Measurements from ENCODE around the gene DUSP22. TPM values are rescaled to one million over a fixed set of nuclear protein-coding genes. Genes with fewer than 3 reads are reported as not detected.

The DUSP22 gene
- polyA plus RNA-seq, 3 donors = 107 to 120 (median 117) TPM

GRCh38 chr6:335572-335971, 43.3 kb downstream of the DUSP22 start:
- H3K27ac Mint-ChIP-seq = peak overlapping the region in 6 of 7 donors; percentile 91 to 98 (median 95)

More at GRCh38 chr6:335572-335971, 43.3 kb downstream of the DUSP22 start:
- H3K4me1 Mint-ChIP-seq = peaks cover 64% of the 10 kb centered on the region
- peaks cover 4 to 32% of the 10 kb centered on the region in 2 donors for H3K36me3 Mint-ChIP-seq
- Histone ChIP-seq H3K4me3 (replicated peaks in 1 of 3; ENCODE audit: low read depth in 2 of 3, low read length in 3 of 3) (peak overlapping the region in 1 of 3 experiments; percentile 62), H3K27ac (ENCODE audit: low read depth in 1 of 2, low read length in 2 of 2) (peak overlapping the region; percentile 84 to 87), H3K79me2 (ENCODE audit: insufficient read depth, low read length) (peaks cover 27% of the 10 kb centered on the region), H3K4me1 (ENCODE audit: control insufficient read depth in 1 of 2, insufficient read depth in 2 of 2, low read length in 2 of 2) (peaks cover 80 to 83% of the 10 kb centered on the region in 2 donors), H3K4me2 (replicated peaks; ENCODE audit: extremely low read depth, low read length, poor library complexity, severe bottlenecking) (peak overlapping the region; percentile 61), H3K9me3 (replicated peaks in 1 of 2; ENCODE audit: control insufficient read depth in 1 of 2, insufficient read depth in 1 of 2, low read length in 2 of 2) (no peaks in the 10 kb centered on the region), H3K9ac (ENCODE audit: insufficient read depth, low read length, poor library complexity, severe bottlenecking) (no peak overlapping the region), H4K20me1 (ENCODE audit: insufficient read depth, low read length) (no peaks in the 10 kb centered on the region), H3K36me3 (replicated peaks in 1 of 2; ENCODE audit: control insufficient read depth in 1 of 2, insufficient read depth in 2 of 2, low read length in 2 of 2) (peaks cover 0 to 4% of the 10 kb centered on the region in 2 donors), H2AFZ (ENCODE audit: insufficient read depth, low read depth, low read length, poor library complexity, severe bottlenecking) (no peak overlapping the region), H3K27me3 (ENCODE audit: control insufficient read depth in 2 of 2, insufficient read depth in 2 of 2, low read length in 2 of 2) (no peaks in the 10 kb centered on the region)
- H3K4me3 Mint-ChIP-seq = no peak overlapping the region
- intact Hi-C loops (cut with micrococcal nuclease) = loop anchor here in 1 of 2 donors (5.0 kb wide), 2 partner anchors 38 to 113 kb away; no protein-coding TSS in a partner anchor
- 94% methylated on average over 4 of the region's 6 CpGs for WGBS (ENCODE audit: insufficient coverage)
- peaks cover 0 to 4% (median 0%) of the 10 kb centered on the region in 7 donors for H3K9me3 Mint-ChIP-seq
- H3K27me3 Mint-ChIP-seq (ENCODE audit: low read depth in 3 of 3) = peaks cover 1 to 3% (median 2%) of the 10 kb centered on the region in 3 donors
- no peak for DNase-seq
- TF ChIP-seq CTCF (IDR thresholded peaks at IDR 0.05) = no peak

Data from CD14-positive monocyte (primary cell).